ENCODE data around the gene COX7C.
"Not testable (repeated sequence)": the region's sequence is repeated elsewhere in the genome, so short reads cannot be mapped to it uniquely, and the experiment has no call there.

- TF ChIP-seq CTCF (IDR thresholded peaks at IDR 0.05; ENCODE audit: insufficient read depth, low read length); POLR2AphosphoS5 (IDR thresholded peaks at IDR 0.05; ENCODE audit: low read depth): not testable (repeated sequence)
Observed at GRCh38 chr5:86569522-86570426, 48.0 kb upstream of the COX7C start.

All from HL-60 (cell line).